Superior temporal gyrus (tissue), 1 donor: ENCODE measurements around the gene VSIR.
A peak's percentile ranks its signal among the peaks of the same experiment; 100 is the strongest.

ENCODE experiments used
- DNase-seq: peaks from one replicate; pipeline ENCODE4 v3.0.0-alpha.2; 2016; ENCODE audit errors: extremely low spot score

The VSIR gene

DNA sequence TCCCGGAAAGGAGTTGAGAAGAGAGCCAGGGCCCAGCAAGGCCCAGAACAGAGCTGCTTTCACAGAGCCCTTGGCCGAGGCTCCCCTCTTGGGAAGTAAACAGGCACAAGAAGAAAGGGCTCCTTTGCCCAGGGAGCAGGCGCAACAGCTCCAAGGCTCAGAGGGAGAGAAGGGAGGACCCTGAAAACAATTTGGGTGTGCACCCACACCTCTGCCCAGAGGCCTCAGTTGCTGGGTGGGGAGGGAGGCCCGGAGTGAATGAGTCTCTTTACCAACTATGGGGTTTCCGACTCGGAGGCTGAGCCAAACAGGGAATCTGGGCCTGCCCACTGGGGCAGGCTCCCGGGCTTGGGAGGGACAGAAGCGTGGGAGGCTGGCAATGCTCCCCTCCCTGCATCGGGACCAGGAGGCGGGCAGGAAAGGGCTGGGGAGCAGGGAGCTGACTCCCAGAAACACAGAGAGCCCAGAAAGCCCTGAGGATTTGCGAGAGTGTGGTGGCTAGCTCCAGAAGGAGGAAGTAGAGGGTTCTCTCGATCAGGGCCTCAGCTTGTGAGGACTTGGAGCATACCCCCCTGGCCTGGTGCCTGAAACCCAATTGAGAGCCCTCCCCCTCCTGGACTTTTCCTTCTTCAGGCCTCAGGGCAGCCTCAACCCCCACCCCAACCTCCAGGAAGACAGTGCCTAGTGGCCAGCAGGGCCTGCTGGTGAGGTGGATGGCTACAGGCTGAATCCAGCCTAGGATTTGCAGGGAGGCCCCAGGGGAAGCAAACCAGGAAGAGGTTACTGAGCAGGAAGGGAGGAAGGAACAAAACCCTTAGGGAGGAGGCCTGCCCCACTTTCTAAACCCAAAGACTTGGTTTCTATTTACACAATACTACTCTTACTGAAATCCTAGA lies 59.9 kb downstream of the VSIR start:
- DNase-seq = peak; percentile 86

DNA sequence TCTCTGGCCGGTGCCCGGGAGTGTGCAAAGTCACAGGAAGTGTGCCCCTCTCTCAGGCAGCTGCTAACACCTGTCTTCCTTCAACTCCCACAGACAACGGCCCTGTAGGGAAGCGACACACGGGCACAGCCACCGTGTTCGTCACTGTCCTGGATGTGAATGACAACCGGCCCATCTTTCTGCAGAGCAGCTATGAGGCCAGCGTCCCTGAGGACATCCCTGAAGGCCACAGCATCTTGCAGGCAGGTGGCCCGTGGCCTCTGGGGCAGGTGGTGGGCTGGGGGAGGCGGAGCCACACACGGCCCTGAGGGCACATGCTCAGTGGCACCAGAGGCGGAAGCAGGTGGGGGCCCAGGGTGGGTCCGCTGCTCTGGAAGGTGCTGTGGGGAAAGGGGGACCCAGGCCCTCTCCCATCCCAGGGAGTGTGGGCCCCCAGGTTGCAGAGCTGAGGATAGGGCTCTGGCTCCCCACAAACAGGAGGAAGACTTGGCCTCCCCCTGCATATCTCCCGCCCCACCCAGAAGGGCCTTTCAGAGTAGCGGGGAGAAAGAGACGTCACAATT lies 60.7 kb downstream of the VSIR start:
- DNase-seq = no peak

DNA sequence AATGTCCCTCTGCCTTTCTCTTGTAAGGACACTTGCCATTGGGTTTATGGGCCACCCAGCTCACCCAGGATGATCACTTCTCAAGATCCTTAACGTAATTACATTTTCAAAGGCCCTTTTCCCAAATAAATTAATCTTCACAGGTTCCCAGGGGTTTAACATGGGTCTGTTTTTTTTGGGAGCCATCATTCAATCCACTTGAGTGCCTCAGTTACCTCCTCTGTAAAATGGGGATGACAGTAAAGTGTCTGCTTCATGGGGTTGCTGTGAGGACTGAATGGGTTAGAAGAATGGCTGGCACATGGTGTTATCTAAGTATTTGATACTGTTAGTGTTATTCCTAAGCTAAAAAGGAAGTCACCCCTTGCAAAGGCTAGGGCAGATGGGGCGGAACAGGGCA lies 61.1 kb downstream of the VSIR start:
- DNase-seq = no peak

DNA sequence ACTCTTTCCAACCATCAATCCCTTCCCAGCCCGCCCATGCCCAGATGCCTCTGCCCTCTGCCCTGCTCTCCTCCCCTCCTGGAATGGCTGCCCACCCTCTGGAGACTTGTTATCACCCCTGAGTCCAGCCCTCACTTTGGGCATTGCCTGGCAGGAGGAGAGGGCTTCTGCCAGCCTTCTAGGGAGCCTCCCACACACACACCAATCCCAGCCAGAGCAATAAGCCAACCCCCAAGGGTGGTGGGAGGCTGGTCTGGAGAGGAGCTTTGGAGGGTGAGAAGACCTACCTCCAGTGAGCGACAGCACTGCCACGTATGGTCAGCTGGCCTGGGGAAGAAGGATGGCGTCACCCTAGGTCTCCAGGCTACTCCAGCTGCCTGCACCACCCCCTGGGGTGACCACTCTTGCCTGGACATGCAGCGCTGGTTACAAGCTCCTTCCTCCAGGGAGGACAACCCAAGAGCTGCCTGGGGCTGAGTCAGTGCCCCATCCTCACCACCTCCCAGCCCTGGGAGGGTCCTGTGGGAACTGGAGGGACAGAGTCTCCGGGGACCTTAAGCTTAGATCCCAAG lies 62.2 kb downstream of the VSIR start:
- DNase-seq = no peak

DNA sequence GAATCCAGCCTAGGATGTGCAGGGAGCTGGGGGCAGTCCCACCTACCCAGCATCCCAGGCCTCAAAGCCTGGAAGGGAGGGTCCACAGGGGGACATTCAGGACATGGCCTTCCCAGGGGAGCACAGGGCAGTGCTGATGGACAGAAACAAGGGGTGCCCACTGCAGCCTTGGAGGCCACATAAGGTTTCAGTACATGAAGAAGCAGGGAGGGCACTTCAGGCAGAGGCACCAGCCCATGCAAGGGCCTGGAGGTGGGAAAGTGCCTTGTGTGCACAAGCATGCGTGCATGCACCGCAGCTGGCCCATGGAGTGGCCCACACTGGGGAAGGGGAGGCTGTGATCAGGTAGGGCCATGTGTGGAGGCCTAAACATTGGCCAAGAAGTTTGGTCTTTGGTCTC lies 62.8 kb downstream of the VSIR start:
- no peak for DNase-seq

DNA sequence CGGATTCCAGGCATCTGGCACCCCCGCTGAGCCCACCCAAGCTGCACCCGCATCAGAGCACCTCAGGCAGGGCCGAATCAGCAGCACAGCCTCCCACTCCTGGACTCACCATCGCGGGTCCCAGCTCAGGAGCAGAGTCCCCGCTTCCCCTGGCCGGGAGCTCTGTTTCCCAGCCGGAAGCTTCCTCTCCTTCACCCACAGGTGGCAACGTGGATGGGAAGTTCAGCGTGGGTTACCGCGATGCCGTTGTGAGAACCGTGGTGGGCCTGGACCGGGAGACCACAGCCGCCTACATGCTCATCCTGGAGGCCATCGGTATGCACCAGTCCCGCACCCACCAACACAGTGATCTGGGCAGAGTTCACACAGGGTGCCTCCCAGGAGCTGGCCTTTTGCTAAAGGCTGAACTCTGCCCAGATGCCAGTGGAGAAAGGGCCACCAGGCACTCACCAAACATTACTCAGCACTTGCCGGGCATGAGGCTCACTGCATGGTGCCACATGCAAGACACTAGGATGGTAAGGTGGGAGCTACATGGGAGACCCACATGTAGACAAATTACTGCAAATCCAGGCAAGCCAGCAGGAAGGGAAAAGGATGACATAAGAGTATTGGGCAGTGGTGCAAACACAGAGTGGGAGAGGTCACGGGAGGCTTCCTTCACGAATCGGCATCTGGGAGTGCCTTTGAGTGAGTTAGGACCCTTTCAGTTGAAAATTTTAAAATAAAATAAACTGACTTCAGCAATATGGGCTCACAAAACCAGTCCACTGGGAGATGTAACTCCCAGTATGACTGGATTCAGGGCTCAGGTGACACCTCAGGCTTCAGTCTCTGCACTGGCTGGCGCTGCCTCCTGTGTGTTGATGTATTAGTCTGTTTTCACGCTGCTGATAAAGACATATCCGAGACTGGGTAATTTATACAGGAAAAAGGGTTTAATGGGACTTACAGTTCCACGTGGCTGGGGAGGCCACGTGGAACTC lies 64.1 kb downstream of the VSIR start:
- no peak for DNase-seq

DNA sequence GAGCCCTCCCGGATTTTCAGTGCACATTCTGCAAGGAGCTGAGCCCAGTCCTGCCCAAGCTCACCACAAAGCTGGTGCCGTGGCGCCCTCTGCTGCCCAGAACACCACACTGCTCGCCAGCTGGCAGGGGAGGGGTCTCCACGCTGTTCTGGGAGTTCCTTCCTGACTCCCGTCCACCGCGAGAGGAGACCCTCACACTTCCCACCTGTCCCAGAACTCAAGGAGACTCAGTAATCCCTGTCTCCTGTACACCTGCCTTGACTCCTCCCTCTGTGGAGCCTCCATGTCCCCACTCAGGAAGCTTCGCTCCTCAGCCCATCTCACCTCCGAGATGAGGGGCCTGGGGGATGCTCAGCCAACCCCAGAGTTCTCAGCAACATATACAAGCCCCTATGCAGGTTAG lies 65.0 kb downstream of the VSIR start:
- peak; percentile 70 for DNase-seq

DNA sequence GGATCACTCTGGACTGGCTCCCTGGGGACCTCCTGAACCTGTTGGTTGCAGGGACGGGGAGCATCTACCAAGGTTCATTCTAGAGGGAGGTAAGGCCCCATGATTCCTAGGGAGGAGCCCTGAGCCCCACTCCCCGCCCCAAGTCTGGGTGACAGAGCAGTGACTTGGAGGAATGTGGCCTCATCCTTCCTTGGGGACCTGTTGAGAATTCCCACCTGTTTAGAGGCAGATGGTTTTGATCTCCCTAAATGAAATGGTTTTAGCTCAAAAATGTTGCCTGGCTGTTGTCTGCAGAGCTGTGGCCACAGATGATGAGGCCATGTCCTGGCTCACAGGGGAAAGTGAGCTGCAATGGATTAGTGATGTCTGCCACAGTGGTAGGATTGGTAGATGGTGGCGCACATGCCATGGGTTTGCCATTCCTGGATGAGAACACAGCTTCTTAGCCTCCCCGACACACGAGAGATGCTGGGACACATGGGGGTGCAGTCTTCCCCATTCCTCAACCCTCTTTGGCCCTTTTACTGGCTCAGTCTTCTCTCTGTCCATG lies 66.0 kb downstream of the VSIR start:
- no peak for DNase-seq

DNA sequence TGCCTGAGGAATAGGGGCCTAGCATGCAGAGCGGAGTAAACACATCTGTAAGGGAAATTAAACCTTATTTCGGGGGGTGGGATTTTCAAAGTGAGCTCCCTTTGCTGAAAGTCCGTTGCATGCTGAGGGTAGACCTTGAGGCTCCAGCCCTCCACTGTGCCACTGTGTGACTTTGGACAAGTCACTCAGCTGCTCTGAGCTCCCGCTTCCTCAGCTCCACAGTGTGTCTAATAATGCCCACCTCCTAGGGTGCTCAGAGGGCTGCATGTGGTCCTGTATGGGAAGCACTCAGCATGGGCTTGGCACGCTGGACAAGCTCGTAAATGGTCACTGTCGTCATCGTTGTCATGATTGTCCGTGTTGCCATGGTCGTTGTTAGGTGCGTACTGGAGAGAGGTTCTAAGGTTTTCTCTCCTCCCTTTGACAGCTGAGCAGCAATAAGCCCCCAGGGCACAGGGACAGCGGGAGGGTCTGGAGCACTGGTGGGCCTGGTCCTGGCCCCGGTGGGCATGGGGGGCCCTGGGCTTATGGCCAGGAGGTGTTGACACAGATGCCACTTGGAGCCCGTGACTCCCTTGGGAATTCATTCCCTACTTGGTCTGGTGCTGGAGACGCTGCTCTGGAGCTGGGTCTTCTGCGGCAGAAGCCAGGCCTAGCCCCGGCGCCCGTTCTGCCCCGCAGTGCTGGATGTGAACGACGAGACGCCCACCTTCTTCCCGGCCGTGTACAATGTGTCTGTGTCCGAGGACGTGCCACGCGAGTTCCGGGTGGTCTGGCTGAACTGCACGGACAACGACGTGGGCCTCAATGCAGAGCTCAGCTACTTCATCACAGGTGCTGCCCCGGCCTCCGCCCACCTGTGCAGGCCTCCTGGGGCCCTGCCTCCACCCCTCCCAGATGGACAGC lies 66.9 kb downstream of the VSIR start:
- no peak for DNase-seq

DNA sequence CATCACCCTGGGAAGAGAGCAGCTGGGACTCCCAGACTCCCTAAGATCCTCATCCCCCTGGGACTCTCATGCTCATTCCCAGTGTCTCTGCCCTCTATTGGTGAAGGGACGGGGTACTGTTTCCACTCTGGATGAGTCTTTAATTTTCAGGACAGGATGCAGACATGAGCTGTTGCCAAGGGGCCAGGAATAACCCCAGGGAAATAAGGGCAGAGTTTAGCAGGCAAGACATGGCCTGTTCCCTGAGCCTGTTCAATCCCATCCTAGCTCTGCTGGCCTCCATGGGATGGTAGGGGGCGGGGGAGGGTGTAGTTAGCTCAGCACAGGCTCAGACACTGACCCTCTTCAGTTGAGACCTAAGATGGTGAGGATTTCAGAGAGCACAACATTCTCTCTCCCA lies 67.7 kb downstream of the VSIR start:
- DNase-seq = no peak

DNA sequence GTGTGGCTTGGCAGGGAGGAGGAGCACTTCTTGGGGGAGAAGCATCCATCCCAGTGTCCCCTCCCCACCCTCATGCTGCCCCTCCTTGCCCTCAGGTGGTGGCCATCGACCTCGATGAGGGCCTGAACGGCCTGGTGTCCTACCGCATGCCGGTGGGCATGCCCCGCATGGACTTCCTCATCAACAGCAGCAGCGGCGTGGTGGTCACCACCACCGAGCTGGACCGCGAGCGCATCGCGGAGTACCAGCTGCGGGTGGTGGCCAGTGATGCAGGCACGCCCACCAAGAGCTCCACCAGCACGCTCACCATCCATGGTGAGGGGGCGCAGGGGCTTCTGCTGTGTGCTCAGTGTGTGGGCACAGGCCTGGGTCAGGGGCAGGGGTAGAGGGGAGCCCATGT lies 68.5 kb downstream of the VSIR start:
- DNase-seq = no peak

DNA sequence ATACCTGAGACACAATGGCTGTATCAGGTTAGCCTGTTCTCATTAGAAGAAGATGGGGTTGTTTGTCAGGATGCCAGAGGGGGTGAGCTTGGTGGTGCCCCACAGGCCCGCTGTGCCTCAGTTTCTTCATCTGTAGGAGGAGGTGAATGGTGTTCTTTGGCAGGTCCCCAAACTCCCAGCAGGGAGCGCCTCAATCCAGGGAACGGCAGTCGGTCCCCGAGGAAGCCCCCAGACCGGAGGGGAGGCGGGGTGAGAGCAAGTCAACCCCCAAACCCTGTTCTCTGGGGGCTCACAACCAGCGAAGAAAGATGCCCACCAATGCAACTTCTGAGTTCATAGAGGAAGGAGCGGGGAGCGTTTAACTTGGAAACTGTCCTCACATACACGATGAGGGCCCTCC lies 69.7 kb downstream of the VSIR start:
- DNase-seq = no peak

DNA sequence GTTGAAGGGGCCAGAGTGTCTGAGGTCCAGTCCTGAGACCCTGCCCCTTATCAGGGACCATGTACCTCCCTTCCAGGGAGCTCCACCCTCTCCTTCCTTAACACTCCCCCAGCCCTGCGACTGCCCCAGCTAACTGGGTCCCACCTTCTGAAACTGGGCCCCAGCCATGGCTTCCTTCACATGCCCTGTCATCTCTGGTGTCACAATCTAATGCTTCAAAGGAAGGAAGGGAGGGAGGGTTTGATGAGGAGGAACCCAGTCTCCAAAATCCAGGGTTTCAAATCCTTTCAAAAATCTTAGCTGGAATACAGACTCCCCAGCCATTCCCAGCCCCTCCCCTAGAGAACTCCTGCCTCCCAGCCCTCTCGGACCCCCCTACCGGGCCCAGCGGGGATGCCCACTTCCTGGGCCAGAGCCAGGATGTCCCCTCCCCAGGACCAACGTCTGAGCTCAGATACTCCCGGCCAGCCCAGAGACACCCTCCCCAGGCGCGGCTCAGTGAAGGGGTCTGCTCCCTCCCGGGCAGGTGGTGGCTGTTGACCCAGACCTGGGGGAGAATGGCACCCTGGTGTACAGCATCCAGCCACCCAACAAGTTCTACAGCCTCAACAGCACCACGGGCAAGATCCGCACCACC lies 71.7 kb downstream of the VSIR start:
- DNase-seq = no peak

DNA sequence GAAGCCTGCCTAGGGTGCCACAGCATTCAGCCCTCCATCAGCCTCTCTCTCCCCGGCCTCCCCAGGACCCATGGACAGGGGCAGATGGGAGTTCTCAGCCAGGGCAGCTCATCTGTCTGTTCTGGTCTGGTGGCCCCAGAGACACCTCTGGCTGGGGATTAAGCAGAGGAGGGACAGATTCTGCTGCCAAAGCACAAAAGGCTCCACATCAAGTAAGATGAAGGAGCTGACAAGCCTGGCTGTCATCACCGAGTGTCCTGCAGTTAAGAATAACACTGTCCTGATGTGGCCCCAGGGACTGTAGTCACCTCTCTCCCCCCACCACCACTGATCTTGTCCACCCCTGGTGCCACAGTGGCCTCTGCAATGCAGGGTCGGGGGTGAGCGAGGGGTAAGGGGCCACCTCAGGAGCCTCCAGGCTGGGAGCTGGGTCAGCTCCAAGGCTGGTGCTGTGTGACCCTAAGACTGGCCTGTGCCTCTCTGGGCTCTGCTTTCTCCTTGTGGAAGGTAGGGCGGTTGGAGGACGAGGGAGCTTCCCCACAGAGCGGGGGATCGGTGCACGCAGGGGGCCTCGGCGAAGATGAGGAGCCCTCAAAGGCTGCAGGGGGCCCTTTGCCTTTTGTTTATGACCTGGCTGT lies 72.5 kb downstream of the VSIR start:
- DNase-seq = no peak

DNA sequence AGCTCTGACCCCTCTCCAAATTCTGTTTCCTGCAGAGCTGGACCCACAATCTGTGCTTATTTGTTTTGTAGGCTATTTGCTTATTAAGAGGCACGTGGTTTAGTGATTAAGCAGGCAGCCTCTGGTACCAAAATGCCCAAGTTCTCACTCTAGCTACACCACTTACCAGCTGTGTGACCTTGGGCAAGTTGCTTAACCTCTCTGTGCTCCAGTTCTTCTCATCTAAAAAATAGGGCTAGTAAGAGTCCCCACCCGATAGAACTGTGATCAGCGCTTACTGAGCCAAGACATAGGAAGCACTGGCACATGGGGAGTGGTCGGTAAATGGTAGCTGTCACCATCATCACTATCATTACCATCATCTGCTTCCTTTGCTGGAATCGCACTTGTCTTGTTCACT lies 74.6 kb downstream of the VSIR start:
- no peak for DNase-seq

DNA sequence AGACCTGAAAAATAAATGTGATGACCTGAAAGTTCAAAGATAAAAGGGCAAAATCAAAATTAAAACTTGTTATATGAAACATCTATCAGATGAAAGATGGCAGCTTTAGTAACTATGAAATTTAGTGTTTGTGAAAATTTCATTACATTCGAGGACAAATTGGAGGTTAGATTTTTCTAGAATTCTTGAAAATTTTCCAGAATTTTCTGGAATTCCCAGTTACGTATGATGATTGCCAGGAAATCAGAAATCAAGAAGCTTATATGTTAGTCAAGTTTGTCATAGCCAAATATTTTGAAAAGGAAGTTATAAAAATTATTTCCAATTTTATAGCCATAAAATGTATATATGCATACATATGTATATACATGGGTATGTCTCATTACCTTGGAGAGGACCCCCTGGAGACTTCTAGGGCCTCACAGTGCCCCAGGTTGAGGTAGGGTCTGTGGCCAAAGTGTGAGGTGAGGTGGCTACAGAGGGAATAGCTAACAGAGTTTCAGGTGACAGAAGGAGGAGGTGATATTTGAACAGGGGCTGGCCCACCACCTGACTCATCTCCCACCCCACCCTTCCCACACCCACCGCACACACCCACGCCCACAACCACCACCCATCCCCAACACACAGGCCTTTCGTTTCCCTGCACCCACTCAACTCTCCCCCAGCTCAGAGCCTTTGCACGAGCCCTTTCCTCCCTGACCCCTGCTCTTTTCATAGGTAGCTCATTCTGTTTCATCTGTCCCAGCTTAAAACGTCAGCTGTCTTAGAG lies 75.2 kb downstream of the VSIR start:
- peak; percentile 35 for DNase-seq
